ENCODE results near the gene COL23A1.

The COL23A1 gene

DNA sequence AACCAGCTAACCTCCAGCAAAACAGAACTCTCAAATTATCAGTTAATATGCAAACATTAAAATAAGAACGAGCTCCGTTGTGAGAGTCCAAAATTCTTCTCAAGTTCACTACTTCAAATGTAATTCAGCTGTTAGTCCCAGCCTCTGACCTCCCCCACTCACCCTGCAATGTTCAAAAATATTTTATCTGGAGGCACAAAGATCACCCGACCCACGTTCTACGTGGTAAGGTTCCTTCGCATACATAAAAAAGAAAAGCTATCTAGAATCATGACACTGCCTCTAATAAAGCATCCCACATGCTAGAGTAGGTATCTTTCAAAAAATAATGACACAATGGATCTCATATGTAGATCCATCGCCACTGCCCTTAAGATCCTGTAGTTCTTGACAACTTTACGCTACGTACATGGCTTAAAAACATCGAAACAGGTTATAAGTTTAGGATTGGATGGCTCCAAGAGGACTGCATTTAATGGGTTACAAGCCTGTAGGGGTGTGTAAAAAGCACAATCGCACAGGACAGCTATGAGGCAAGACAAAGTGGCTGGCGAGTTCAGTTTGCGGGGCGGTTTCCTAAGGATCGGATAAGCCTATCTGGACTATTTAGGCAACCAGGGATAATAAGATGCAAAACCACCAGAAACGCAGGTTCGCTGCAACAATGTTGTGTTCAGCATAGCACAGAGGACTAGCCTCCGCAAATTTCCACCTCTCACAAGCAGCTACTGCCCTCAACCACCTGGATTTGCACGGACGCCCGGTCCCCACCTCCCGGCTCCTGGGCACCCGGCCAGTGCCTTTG is 35.7 kb upstream of the COL23A1 start:
- Histone ChIP-seq H3K9me3 (ENCODE audit: control insufficient read depth, insufficient read depth, low read depth, low read length) (no peaks in the 10 kb centered on the region), H3K4me1 (ENCODE audit: control insufficient read depth, insufficient read depth, low read length) (peaks cover 6% of the 10 kb centered on the region), H3K27ac (ENCODE audit: extremely low read depth, low read depth, low read length) (peak overlapping the region; percentile 85; the same call in 1 of the 2 replicates), H3K36me3 (ENCODE audit: control insufficient read depth in 2 of 2, insufficient read depth in 1 of 2, low read length in 2 of 2) (peaks cover 0 to 23% of the 10 kb centered on the region in 2 experiments; a peak in 1 of 3 replicates), H3K4me3 (ENCODE audit: low read depth, low read length) (peak overlapping the region; percentile 99)
- ChIA-PET CTCF (no interaction called here), POLR2A (interaction anchor here (0.6 to 1.3 kb wide), 5 partner anchors 16 to 1672 kb away, joined by 3 to 6 read pairs (median 3); partner anchors contain the start of gene ZNF354A)
- no peak for TF ChIP-seq ZNF311 (tag by site-specific recombination; IDR thresholded peaks at IDR 0.05; ENCODE audit: borderline replicate concordance)
- TF ChIP-seq, protein P1, sequence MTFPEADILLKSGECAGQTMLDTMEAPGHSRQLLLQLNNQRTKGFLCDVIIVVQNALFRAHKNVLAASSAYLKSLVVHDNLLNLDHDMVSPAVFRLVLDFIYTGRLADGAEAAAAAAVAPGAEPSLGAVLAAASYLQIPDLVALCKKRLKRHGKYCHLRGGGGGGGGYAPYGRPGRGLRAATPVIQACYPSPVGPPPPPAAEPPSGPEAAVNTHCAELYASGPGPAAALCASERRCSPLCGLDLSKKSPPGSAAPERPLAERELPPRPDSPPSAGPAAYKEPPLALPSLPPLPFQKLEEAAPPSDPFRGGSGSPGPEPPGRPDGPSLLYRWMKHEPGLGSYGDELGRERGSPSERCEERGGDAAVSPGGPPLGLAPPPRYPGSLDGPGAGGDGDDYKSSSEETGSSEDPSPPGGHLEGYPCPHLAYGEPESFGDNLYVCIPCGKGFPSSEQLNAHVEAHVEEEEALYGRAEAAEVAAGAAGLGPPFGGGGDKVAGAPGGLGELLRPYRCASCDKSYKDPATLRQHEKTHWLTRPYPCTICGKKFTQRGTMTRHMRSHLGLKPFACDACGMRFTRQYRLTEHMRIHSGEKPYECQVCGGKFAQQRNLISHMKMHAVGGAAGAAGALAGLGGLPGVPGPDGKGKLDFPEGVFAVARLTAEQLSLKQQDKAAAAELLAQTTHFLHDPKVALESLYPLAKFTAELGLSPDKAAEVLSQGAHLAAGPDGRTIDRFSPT (tag by site-specific recombination; IDR thresholded peaks at IDR 0.05), result no peak
- TF ChIP-seq GLI2 (tag by site-specific recombination; IDR thresholded peaks at IDR 0.05; ENCODE audit: borderline replicate concordance, low read depth), result no peak
- TF ChIP-seq EGR2 (tag by site-specific recombination; IDR thresholded peaks at IDR 0.05; ENCODE audit: low read depth), result peak; percentile 27; the same call in 1 of the 2 replicates
- no peak for TF ChIP-seq ZNF777 (tag by site-specific recombination; IDR thresholded peaks at IDR 0.05; ENCODE audit: borderline replicate concordance)
- no peak for TF ChIP-seq PBX3 (CRISPR knock-in tag; IDR thresholded peaks at IDR 0.05)
- TF ChIP-seq FEZF1 (tag by site-specific recombination; IDR thresholded peaks at IDR 0.05), result peak; percentile 23; the same call in 1 of the 2 replicates
- TF ChIP-seq, protein P2, sequence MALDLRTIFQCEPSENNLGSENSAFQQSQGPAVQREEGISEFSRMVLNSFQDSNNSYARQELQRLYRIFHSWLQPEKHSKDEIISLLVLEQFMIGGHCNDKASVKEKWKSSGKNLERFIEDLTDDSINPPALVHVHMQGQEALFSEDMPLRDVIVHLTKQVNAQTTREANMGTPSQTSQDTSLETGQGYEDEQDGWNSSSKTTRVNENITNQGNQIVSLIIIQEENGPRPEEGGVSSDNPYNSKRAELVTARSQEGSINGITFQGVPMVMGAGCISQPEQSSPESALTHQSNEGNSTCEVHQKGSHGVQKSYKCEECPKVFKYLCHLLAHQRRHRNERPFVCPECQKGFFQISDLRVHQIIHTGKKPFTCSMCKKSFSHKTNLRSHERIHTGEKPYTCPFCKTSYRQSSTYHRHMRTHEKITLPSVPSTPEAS (tag by site-specific recombination; IDR thresholded peaks at IDR 0.05), result peak; percentile 14

- peak overlapping the region; percentile 99 for H3K4me3 ChIP-seq (ENCODE audit: low read depth, low read length)
- POLR2A ChIA-PET, result interaction anchor here (0.6 to 1.3 kb wide), 3 partner anchors 17 to 1671 kb away, joined by 3 to 6 read pairs (median 3); no protein-coding TSS in a partner anchor
- CTCF ChIA-PET, result no interaction called here
- H3K27ac ChIP-seq (ENCODE audit: extremely low read depth, low read depth, low read length), result no peak overlapping the region; the same call in 1 of the 2 replicates
- H3K9me3 ChIP-seq (ENCODE audit: control insufficient read depth, insufficient read depth, low read depth, low read length), result no peaks in the 10 kb centered on the region
- H3K36me3 ChIP-seq (ENCODE audit: control insufficient read depth in 2 of 2, insufficient read depth in 1 of 2, low read length in 2 of 2), result peaks cover 0 to 33% of the 10 kb centered on the region in 2 experiments; a peak in 1 of 3 replicates
- H3K4me1 ChIP-seq (ENCODE audit: control insufficient read depth, insufficient read depth, low read length), result peaks cover 6% of the 10 kb centered on the region
- TF ChIP-seq ZNF16 (tag by site-specific recombination; IDR thresholded peaks at IDR 0.05; ENCODE audit: low read depth), result no peak
- no peak for TF ChIP-seq ZNF670 (tag by site-specific recombination; IDR thresholded peaks at IDR 0.05; ENCODE audit: low read depth)
- TF ChIP-seq ZNF48 (tag by site-specific recombination; IDR thresholded peaks at IDR 0.05), result no peak
- peak; percentile 33 for TF ChIP-seq ZBTB20 (tag by site-specific recombination; IDR thresholded peaks at IDR 0.05)
- peak; percentile 66; the same call in 1 of the 2 replicates for TF ChIP-seq YY1 (tag by site-specific recombination; IDR thresholded peaks at IDR 0.05)
- TF ChIP-seq ZSCAN5A (tag by site-specific recombination; IDR thresholded peaks at IDR 0.05), result no peak
- peak; percentile 51; the same call in 1 of the 2 replicates for TF ChIP-seq YY2 (tag by site-specific recombination; IDR thresholded peaks at IDR 0.05)
- TF ChIP-seq ZNF112 (tag by site-specific recombination; IDR thresholded peaks at IDR 0.05), result no peak
- no peak for TF ChIP-seq ZNF404 (tag by site-specific recombination; IDR thresholded peaks at IDR 0.05)
- TF ChIP-seq ZNF341 (tag by site-specific recombination; IDR thresholded peaks at IDR 0.05; ENCODE audit: low read depth), result no peak
- peak; percentile 76 for TF ChIP-seq PRDM1 (tag by site-specific recombination; IDR thresholded peaks at IDR 0.05)
- TF ChIP-seq ZNF549 (tag by site-specific recombination; IDR thresholded peaks at IDR 0.05), result no peak
- TF ChIP-seq, protein P3, sequence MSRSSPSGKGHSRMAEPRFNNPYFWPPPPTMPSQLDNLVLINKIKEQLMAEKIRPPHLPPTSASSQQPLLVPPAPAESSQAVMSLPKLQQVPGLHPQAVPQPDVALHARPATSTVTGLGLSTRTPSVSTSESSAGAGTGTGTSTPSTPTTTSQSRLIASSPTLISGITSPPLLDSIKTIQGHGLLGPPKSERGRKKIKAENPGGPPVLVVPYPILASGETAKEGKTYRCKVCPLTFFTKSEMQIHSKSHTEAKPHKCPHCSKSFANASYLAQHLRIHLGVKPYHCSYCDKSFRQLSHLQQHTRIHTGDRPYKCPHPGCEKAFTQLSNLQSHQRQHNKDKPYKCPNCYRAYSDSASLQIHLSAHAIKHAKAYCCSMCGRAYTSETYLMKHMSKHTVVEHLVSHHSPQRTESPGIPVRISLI (tag by site-specific recombination; IDR thresholded peaks at IDR 0.05), result peak; percentile 96
- TF ChIP-seq ZNF350 (tag by site-specific recombination; IDR thresholded peaks at IDR 0.05), result no peak
- TF ChIP-seq ZNF292 (tag by site-specific recombination; IDR thresholded peaks at IDR 0.05; ENCODE audit: borderline replicate concordance, low read depth), result no peak
- TF ChIP-seq ZNF600 (tag by site-specific recombination; IDR thresholded peaks at IDR 0.05), result peak; percentile 81
- TF ChIP-seq ZBTB17 (tag by site-specific recombination; IDR thresholded peaks at IDR 0.05), result peak; percentile 57; the same call in 1 of the 2 replicates
- TF ChIP-seq EGR2 (tag by site-specific recombination; IDR thresholded peaks at IDR 0.05; ENCODE audit: low read depth), result no peak
These were observed 34.7 kb upstream of the COL23A1 start for GRCh38 chr5:178624631-178625546.

All from HEK293 (cell line).